CD14-positive monocyte (primary cell): ENCODE results near the gene ULK4. TPM values are rescaled to one million over a fixed set of nuclear protein-coding genes. Genes with fewer than 3 reads are reported as not detected.

Source experiments
- DNase-seq, 3 donors: peaks; one replicate each; pipeline ENCODE4 v3.0.0-alpha.2; 2011 to 2022
- H2AFZ ChIP-seq: 2 replicates; pipeline ENCODE4 v1.6.0; 2012; ENCODE audit warnings: mild to moderate bottlenecking, low read depth, low read length, inconsistent platforms; ENCODE audit not compliant: insufficient read depth, poor library complexity, severe bottlenecking
- H3K27ac ChIP-seq, 2 donors: 1 replicate in 1 of 2; 2 replicates in 1 of 2; pipeline ENCODE4 v1.5.1; 2012 to 2013; ENCODE audit warnings: low read length in 2 of 2, control low read depth in 1 of 2, inconsistent platforms in 1 of 2, low read depth in 1 of 2, mild to moderate bottlenecking in 1 of 2
- H3K27me3 ChIP-seq, 2 donors: one replicate each; pipeline versions ENCODE4 v1.6.0 to v1.6.1; 2011 to 2013; ENCODE audit warnings: low read length in 2 of 2; ENCODE audit not compliant: control insufficient read depth in 2 of 2, insufficient read depth in 2 of 2
- H3K36me3 ChIP-seq, 2 donors: replicated peaks in 1 of 2; 1 replicate in 1 of 2; 2 replicates in 1 of 2; pipeline versions ENCODE4 v1.5.1 to v1.6.1; 2012 to 2013; ENCODE audit warnings: low read length in 2 of 2, control low read depth in 1 of 2, inconsistent platforms in 1 of 2, mild to moderate bottlenecking in 1 of 2; ENCODE audit not compliant: insufficient read depth in 2 of 2, control insufficient read depth in 1 of 2
- H3K4me1 ChIP-seq, 2 donors: 1 replicate in 1 of 2; 2 replicates in 1 of 2; pipeline versions ENCODE4 v1.5.1 to v1.6.1; 2012 to 2013; ENCODE audit warnings: low read length in 2 of 2, control low read depth in 1 of 2, inconsistent platforms in 1 of 2, mild to moderate bottlenecking in 1 of 2, moderate library complexity in 1 of 2; ENCODE audit not compliant: insufficient read depth in 2 of 2, control insufficient read depth in 1 of 2
- H3K4me2 ChIP-seq: replicated peaks from 2 replicates; pipeline ENCODE3; 2012; ENCODE audit warnings: low read length, moderate library complexity, mild to moderate bottlenecking; ENCODE audit not compliant: poor library complexity, severe bottlenecking; ENCODE audit errors: extremely low read depth
- H3K4me3 ChIP-seq, 3 experiments: fragments of 200-600 bp in 1 of 3; sonication (generic) in 1 of 3; replicated peaks in 1 of 3; 1 replicate in 2 of 3; 2 replicates in 1 of 3; pipeline ENCODE4 v1.5.1; 2011 to 2013; ENCODE audit warnings: low read length in 3 of 3, mild to moderate bottlenecking in 3 of 3, control low read depth in 2 of 3, low read depth in 2 of 3, inconsistent platforms in 1 of 3, moderate library complexity in 1 of 3
- H3K79me2 ChIP-seq: 2 replicates; pipeline ENCODE4 v1.6.0; 2012; ENCODE audit warnings: mild to moderate bottlenecking, control low read depth, inconsistent platforms, low read length, moderate library complexity; ENCODE audit not compliant: insufficient read depth
- H3K9ac ChIP-seq: 2 replicates; pipeline ENCODE4 v1.6.0; 2017; ENCODE audit warnings: low read length, mild to moderate bottlenecking; ENCODE audit not compliant: insufficient read depth, poor library complexity, severe bottlenecking
- H3K9me3 ChIP-seq, 2 donors: replicated peaks in 1 of 2; 1 replicate in 1 of 2; 2 replicates in 1 of 2; pipeline versions ENCODE4 v1.5.1 to v1.6.1; 2012 to 2013; ENCODE audit warnings: low read length in 2 of 2, control low read depth in 1 of 2; ENCODE audit not compliant: control insufficient read depth in 1 of 2, insufficient read depth in 1 of 2
- H4K20me1 ChIP-seq: 2 replicates; pipeline ENCODE4 v1.6.0; 2012; ENCODE audit warnings: mild to moderate bottlenecking, low read length, control low read depth, moderate library complexity; ENCODE audit not compliant: insufficient read depth
- H3K27ac Mint-ChIP-seq, 7 donors: one replicate each; pipeline ENCODE4 v1.8.0; 2020; ENCODE audit warnings: mild to moderate bottlenecking in 7 of 7, mixed read lengths in 7 of 7, moderate library complexity in 6 of 7, inconsistent platforms in 2 of 7
- H3K27me3 Mint-ChIP-seq, 3 donors: one replicate each; pipeline ENCODE4 v1.8.0; 2021 to 2022; ENCODE audit warnings: low read depth in 3 of 3, mild to moderate bottlenecking in 3 of 3, mixed read lengths in 3 of 3, moderate library complexity in 3 of 3, inconsistent platforms in 1 of 3
- H3K36me3 Mint-ChIP-seq, 2 donors: one replicate each; pipeline ENCODE4 v1.8.0; 2020; ENCODE audit warnings: mixed read lengths in 2 of 2, inconsistent platforms in 1 of 2, mild to moderate bottlenecking in 1 of 2
- H3K4me1 Mint-ChIP-seq: one replicate; pipeline ENCODE4 v1.8.0; 2020; ENCODE audit warnings: mild to moderate bottlenecking, mixed read lengths
- H3K4me3 Mint-ChIP-seq, 2 donors: one replicate each; pipeline ENCODE4 v1.8.0; 2020; ENCODE audit warnings: mild to moderate bottlenecking in 2 of 2, mixed read lengths in 2 of 2, moderate library complexity in 1 of 2
- H3K9me3 Mint-ChIP-seq, 7 donors: one replicate each; pipeline ENCODE4 v1.8.0; 2020 to 2022; ENCODE audit warnings: mixed read lengths in 7 of 7, mild to moderate bottlenecking in 6 of 7, moderate library complexity in 6 of 7, inconsistent platforms in 2 of 7
- CTCF ChIP-seq: fragments of 200-600 bp; IDR thresholded peaks from one replicate; pipeline ENCODE4 v1.8.0; 2022; ENCODE audit warnings: antibody characterized with exemption, mild to moderate bottlenecking
- WGBS: methylation state at CpG from one replicate; pipeline ENCODE4 v1.1.5; 2013; ENCODE audit warnings: missing lambda C conversion rate; ENCODE audit not compliant: insufficient coverage; 5-methylcytosine and 5-hydroxymethylcytosine counted together
- intact Hi-C, 2 donors: fragments of 100-400 bp; cut with micrococcal nuclease; formaldehyde crosslinking; loops; one replicate each; pipeline versions ENCODE4 v1.15.0 to v1.15.1; 2023
- polyA plus RNA-seq, 3 donors: library from polyadenylated mRNA; depleted of rRNA in 1 of 3; unstranded in 2 of 3; stranded (reverse) in 1 of 3; fragments of 300-500 nt in 2 of 3; fragments of >200 nt in 1 of 3; fragmentation: Illumina TruSeq in 2 of 3; gene quantifications; 1 replicate in 2 of 3; 2 replicates in 1 of 3; pipeline ENCODE4 v1.2.3, GENCODE V29; 2012 to 2021

Gene ULK4
- polyA plus RNA-seq, 3 donors = 6.7 to 14.0 (median 11.8) TPM

DNA sequence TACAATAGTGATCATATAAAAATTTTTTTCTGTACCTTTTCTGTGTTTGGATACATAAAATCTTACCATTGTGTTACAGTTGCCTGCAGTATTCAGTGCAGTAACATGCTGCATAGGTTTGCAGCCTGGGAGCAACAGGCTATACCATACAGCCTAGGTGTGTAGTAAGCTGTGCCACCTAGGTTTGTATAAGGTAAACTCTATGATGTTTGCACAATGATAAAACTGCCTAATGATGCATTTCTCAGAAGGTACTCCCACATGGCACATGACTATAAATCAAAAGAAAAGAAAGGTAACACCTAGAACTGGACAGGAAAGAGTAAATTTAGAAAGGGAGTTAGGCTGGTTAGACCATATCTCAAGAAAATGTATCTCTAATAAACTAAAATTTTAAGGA, 293.5 kb downstream of the ULK4 start:
- Mint-ChIP-seq H3K4me1 (no peaks in the 10 kb centered on the region), H3K27me3 (no peaks in the 10 kb centered on the region), H3K36me3 (peaks cover 0 to 3% of the 10 kb centered on the region in 2 donors), H3K9me3 (peaks cover 4 to 18% (median 12%) of the 10 kb centered on the region in 7 donors), H3K27ac (no peak overlapping the region), H3K4me3 (no peak overlapping the region)
- Histone ChIP-seq H3K27me3 (no peaks in the 10 kb centered on the region), H3K9ac (no peak overlapping the region), H3K9me3 (peaks cover 10 to 12% of the 10 kb centered on the region in 2 donors), H3K4me2 (no peak overlapping the region), H3K27ac (no peak overlapping the region), H3K79me2 (no peaks in the 10 kb centered on the region), H3K36me3 (no peaks in the 10 kb centered on the region), H4K20me1 (no peaks in the 10 kb centered on the region), H3K4me3 (no peak overlapping the region), H3K4me1 (no peaks in the 10 kb centered on the region), H2AFZ (no peak overlapping the region)
- TF ChIP-seq CTCF = no peak
- no peak for DNase-seq
- intact Hi-C loops = no loop called here

GRCh38 chr3:41662288-41662687, 299.6 kb downstream of the ULK4 start:
- no peaks in the 10 kb centered on the region for H3K27me3 ChIP-seq
- no peak overlapping the region for H2AFZ ChIP-seq
- H3K27me3 Mint-ChIP-seq = no peaks in the 10 kb centered on the region
- H3K4me3 ChIP-seq = no peak overlapping the region
- intact Hi-C loops = no loop called here
- H3K79me2 ChIP-seq = no peaks in the 10 kb centered on the region
- 80% methylated on average over 1 of the region's 4 CpGs for WGBS
- no peak overlapping the region for H3K9ac ChIP-seq
- H3K27ac ChIP-seq = no peak overlapping the region
- no peaks in the 10 kb centered on the region for H4K20me1 ChIP-seq
- H3K4me2 ChIP-seq = no peak overlapping the region
- H3K4me1 ChIP-seq = no peaks in the 10 kb centered on the region
- no peak overlapping the region for H3K27ac Mint-ChIP-seq
- H3K4me3 Mint-ChIP-seq = no peak overlapping the region
- H3K9me3 Mint-ChIP-seq = peaks cover 2 to 19% (median 11%) of the 10 kb centered on the region in 7 donors
- no peak for TF ChIP-seq CTCF
- no peak for DNase-seq
- H3K36me3 Mint-ChIP-seq = peaks cover 0 to 7% of the 10 kb centered on the region in 2 donors
- H3K9me3 ChIP-seq = peaks cover 10 to 12% of the 10 kb centered on the region in 2 donors
- no peaks in the 10 kb centered on the region for H3K4me1 Mint-ChIP-seq
- no peaks in the 10 kb centered on the region for H3K36me3 ChIP-seq
